Tibial nerve (tissue), 4 donors: Measurements from ENCODE around the gene PPEF1. TPM values are rescaled to one million over a fixed set of nuclear protein-coding genes. Genes with fewer than 3 reads are reported as not detected.

ENCODE experiments used
- DNase-seq, 2 donors: peaks; one replicate each; pipeline ENCODE4 v3.0.0-alpha.2; 2019; ENCODE audit warnings: low spot score in 2 of 2
- H3K27ac ChIP-seq, 4 donors: fragments of 200-600 bp; sonication (generic) in 3 of 4; one replicate each; pipeline ENCODE4 v1.5.1; 2017 to 2019; ENCODE audit warnings: mild to moderate bottlenecking in 1 of 4
- H3K27me3 ChIP-seq, 2 donors: fragments of 200-600 bp; sonication (generic) in 1 of 2; one replicate each; pipeline versions ENCODE4 v1.5.1 to v1.6.0; 2017 to 2019
- H3K36me3 ChIP-seq, 3 donors: fragments of 200-600 bp; sonication (generic); one replicate each; pipeline ENCODE4 v1.5.1; 2018 to 2019
- H3K4me1 ChIP-seq, 4 donors: fragments of 200-600 bp; sonication (generic) in 3 of 4; one replicate each; pipeline ENCODE4 v1.5.1; 2017 to 2019
- H3K4me3 ChIP-seq, 4 donors: fragments of 200-600 bp; sonication (generic) in 3 of 4; one replicate each; pipeline ENCODE4 v1.5.1; 2017 to 2019; ENCODE audit warnings: mild to moderate bottlenecking in 1 of 4, moderate library complexity in 1 of 4
- H3K9me3 ChIP-seq, 4 donors: fragments of 200-600 bp; sonication (generic) in 3 of 4; one replicate each; pipeline ENCODE4 v1.5.1; 2017 to 2019
- CTCF ChIP-seq, 5 experiments: fragments of 200-600 bp in 3 of 5; fragments of 450-650 bp in 2 of 5; sonication (generic) in 3 of 5; IDR thresholded peaks; one replicate each; pipeline ENCODE4 v1.5.1; 2016 to 2019; ENCODE audit warnings: antibody characterized with exemption in 5 of 5, mild to moderate bottlenecking in 3 of 5, moderate library complexity in 2 of 5
- EP300 ChIP-seq, 2 donors: sonication (generic); formaldehyde crosslinking; IDR thresholded peaks; one replicate each; pipeline ENCODE4 v1.6.1; 2017; ENCODE audit warnings: antibody characterized with exemption in 2 of 2, mild to moderate bottlenecking in 1 of 2
- POLR2A ChIP-seq, 2 donors: fragments of 450-650 bp; IDR thresholded peaks; one replicate each; pipeline ENCODE4 v1.6.1; 2017; ENCODE audit warnings: antibody characterized with exemption in 2 of 2, mild to moderate bottlenecking in 2 of 2, moderate library complexity in 2 of 2
- WGBS, 2 donors: methylation state at CpG; one replicate each; pipeline ENCODE4 v1.1.5; 2018; 5-methylcytosine and 5-hydroxymethylcytosine counted together
- total RNA-seq, 4 donors: library from RNA; depleted of rRNA; stranded (reverse); fragments of >200 nt; gene quantifications; one replicate each; pipeline ENCODE4 v1.1.0, GENCODE V29; 2016

Gene PPEF1
- under 1 TPM in 1 of 4 donors, not detected in 3; 0.22 TPM for total RNA-seq

- no peaks in the 10 kb centered on the region for H3K27me3 ChIP-seq
- H3K4me3 ChIP-seq: no peak within 1 kb of the TSS
- no peaks in the 10 kb centered on the region for H3K36me3 ChIP-seq
- H3K27ac ChIP-seq: no peak within 1 kb of the TSS
- no peak for DNase-seq
- H3K4me1 ChIP-seq: no peaks in the 10 kb centered on the region
- WGBS, 2 donors: 38 to 51% methylated on average over 8 of the region's 8 CpGs
- H3K9me3 ChIP-seq: no peaks in the 10 kb centered on the region
- TF ChIP-seq POLR2A (IDR thresholded peaks at IDR 0.05): no peak
- TF ChIP-seq CTCF (IDR thresholded peaks at IDR 0.05): no peak
These were observed at the start of gene PPEF1 for GRCh38 chrX:18707426-18708049. Gene PPEF1 (plus strand): TSS chrX:18707645. CDS start chrX:18707781, 136 bp downstream.

- Histone ChIP-seq H3K27ac (no peak overlapping the region), H3K27me3 (no peaks in the 10 kb centered on the region), H3K4me3 (no peak overlapping the region), H3K4me1 (no peaks in the 10 kb centered on the region), H3K9me3 (no peaks in the 10 kb centered on the region), H3K36me3 (no peaks in the 10 kb centered on the region)
- DNase-seq: no peak
- WGBS, 2 donors: 55 to 74% methylated on average over 8 to 12 of the region's 12 CpGs
- TF ChIP-seq CTCF (IDR thresholded peaks at IDR 0.05) (no peak), EP300 (IDR thresholded peaks at IDR 0.05) (no peak), POLR2A (IDR thresholded peaks at IDR 0.05) (no peak)
These were observed 46.2 kb upstream of the PPEF1 start for GRCh38 chrX:18661273-18661672.

- H3K36me3 ChIP-seq: no peaks in the 10 kb centered on the region
- H3K4me3 ChIP-seq: no peak overlapping the region
- TF ChIP-seq EP300 (IDR thresholded peaks at IDR 0.05): no peak
- TF ChIP-seq POLR2A (IDR thresholded peaks at IDR 0.05): no peak
- TF ChIP-seq CTCF (IDR thresholded peaks at IDR 0.05): no peak
- 83% methylated on average over 8 of the region's 8 CpGs for WGBS, 2 donors
- H3K27me3 ChIP-seq: no peaks in the 10 kb centered on the region
- H3K4me1 ChIP-seq: no peaks in the 10 kb centered on the region
- DNase-seq: no peak
- H3K27ac ChIP-seq: no peak overlapping the region
- no peaks in the 10 kb centered on the region for H3K9me3 ChIP-seq
These were observed 42.5 kb upstream of the PPEF1 start for GRCh38 chrX:18664947-18665346.

GRCh38 chrX:18666614-18667013, 40.8 kb upstream of the PPEF1 start:
- no peak for DNase-seq
- TF ChIP-seq CTCF (IDR thresholded peaks at IDR 0.05): no peak
- no peak for TF ChIP-seq EP300 (IDR thresholded peaks at IDR 0.05)
- TF ChIP-seq POLR2A (IDR thresholded peaks at IDR 0.05): no peak
- Histone ChIP-seq H3K27me3 (no peaks in the 10 kb centered on the region), H3K36me3 (no peaks in the 10 kb centered on the region), H3K27ac (no peak overlapping the region), H3K4me1 (no peaks in the 10 kb centered on the region), H3K4me3 (no peak overlapping the region), H3K9me3 (no peaks in the 10 kb centered on the region)
- 70 to 83% methylated on average over 15 of the region's 15 CpGs for WGBS, 2 donors

GRCh38 chrX:18668071-18668835, 39.2 kb upstream of the PPEF1 start:
- no peaks in the 10 kb centered on the region for H3K36me3 ChIP-seq
- no peak for TF ChIP-seq CTCF (IDR thresholded peaks at IDR 0.05)
- no peak for TF ChIP-seq EP300 (IDR thresholded peaks at IDR 0.05)
- no peak for TF ChIP-seq POLR2A (IDR thresholded peaks at IDR 0.05)
- H3K9me3 ChIP-seq: no peaks in the 10 kb centered on the region
- no peak overlapping the region for H3K4me3 ChIP-seq
- DNase-seq: no peak
- no peak overlapping the region for H3K27ac ChIP-seq
- no peaks in the 10 kb centered on the region for H3K27me3 ChIP-seq
- no peaks in the 10 kb centered on the region for H3K4me1 ChIP-seq
- WGBS, 2 donors: 72 to 77% methylated on average over 15 of the region's 15 CpGs
